ENCODE data around the gene ZNF253.
"Not testable (repeated sequence)": the region's sequence is repeated elsewhere in the genome, so short reads cannot be mapped to it uniquely, and the experiment has no call there.

The ZNF253 gene

GRCh38 chr19:19892055-19892941 lies 26.6 kb downstream of the ZNF253 start:
- in situ Hi-C loops (cut with MboI; ENCODE audit: low sequenced_read_pairs), result not testable (repeated sequence)

DNA sequence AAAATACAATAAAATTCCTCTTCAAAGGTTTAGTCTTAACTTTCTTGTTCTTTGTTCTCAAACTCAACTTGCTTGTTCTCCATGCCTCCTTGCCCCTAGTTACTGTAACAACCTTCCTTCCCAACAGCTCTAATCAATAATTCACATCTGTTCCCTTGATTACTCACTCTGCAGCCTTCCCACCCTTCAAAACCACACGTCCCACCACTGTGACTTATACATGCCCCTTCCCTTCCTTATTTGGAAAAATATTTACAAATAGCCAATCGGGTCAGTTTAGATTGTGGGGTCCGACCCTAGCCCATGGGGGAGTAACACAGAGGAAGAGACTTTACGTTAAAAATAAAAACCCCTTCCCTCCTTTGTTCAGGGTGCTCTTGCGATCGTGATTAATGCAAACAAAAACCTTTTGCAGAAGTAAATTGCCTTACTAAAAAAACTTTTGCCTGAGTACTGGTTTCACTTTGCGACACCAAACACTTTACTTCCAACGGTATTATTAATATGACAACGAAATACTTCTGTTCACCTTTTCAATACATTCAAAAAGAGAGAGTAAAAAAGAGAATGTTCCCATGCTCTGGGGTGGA lies 34.6 kb downstream of the ZNF253 start:
- in situ Hi-C loops (cut with MboI; ENCODE audit: low sequenced_read_pairs), result no loop called here

GRCh38 chr19:19900729-19901444 lies 35.2 kb downstream of the ZNF253 start, which contains the start of gene ZNF93:
ZNF93 (plus strand) TSS chr19:19900946; CDS start chr19:19901089, 143 bp downstream.
- in situ Hi-C loops (cut with MboI; ENCODE audit: low sequenced_read_pairs), result no loop called here

- in situ Hi-C loops (cut with MboI; ENCODE audit: low sequenced_read_pairs), result not testable (repeated sequence)
Observed at GRCh38 chr19:19907551-19907950, 41.9 kb downstream of the ZNF253 start.

DNA sequence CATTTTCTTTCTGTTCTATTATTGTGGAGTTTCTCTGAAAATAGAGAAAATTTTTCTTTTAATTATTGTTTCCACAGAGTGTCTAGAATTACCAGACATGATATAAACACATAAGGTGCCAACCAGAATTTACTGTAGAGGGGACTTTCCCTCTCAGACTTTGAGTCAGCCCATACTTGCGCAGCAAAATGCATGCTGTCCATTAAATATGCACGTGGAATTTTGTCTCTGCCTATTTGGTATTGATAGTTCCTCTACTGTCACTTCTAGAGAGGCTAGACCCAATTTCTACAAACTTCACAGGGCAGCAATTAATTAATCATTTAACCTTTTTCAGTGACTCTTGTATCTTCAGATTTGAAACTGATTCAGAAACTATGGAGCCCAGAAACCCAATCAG lies 44.0 kb downstream of the ZNF253 start:
- in situ Hi-C loops (cut with MboI; ENCODE audit: low sequenced_read_pairs), result no loop called here

DNA sequence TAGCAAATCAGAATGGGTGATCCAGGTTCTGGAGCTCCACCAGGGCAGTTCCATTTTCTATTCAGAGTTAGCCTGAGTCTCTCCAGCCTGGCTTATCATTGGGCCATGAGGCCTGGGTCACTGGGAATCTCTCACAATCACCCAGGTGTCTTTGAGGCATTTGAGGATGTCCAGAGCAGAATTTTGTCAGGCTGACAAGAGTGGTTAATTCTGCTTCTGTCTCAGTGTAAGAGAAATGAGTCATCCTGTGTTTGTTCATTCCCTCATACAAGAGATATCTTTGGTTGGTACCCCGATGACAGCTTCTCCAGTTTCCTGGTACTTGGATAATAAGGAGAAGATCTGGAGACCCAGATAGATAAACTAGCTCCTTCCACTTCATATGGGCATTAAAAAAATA lies 45.5 kb downstream of the ZNF253 start:
- in situ Hi-C loops (cut with MboI; ENCODE audit: low sequenced_read_pairs), result no loop called here

- in situ Hi-C loops (cut with MboI; ENCODE audit: low sequenced_read_pairs), result no loop called here
Observed at GRCh38 chr19:19914596-19914995, 48.9 kb downstream of the ZNF253 start.

DNA sequence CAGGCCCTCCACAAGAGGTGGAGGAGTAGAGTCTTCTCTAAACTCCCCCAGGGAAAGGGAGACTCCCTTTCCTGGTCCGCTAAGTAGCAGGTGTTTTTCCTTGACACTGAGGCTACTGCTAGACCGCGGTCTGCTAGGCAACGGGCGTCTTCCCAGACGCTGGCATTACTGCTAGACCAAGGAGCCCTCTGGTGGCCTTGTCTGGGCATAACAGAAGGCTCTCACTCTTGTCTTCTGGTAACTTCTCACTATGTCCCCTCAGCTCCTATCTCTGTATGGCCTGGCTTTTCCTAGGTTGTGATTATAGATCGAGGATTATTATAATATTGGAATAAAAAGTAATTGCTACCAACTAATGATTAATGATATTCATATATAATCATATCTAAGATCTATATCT lies 64.7 kb downstream of the ZNF253 start:
- in situ Hi-C loops (cut with MboI; ENCODE audit: low sequenced_read_pairs), result not testable (repeated sequence)

GRCh38 chr19:19933432-19934314 lies 68.0 kb downstream of the ZNF253 start:
- in situ Hi-C loops (cut with MboI; ENCODE audit: low sequenced_read_pairs), result not testable (repeated sequence)

DNA sequence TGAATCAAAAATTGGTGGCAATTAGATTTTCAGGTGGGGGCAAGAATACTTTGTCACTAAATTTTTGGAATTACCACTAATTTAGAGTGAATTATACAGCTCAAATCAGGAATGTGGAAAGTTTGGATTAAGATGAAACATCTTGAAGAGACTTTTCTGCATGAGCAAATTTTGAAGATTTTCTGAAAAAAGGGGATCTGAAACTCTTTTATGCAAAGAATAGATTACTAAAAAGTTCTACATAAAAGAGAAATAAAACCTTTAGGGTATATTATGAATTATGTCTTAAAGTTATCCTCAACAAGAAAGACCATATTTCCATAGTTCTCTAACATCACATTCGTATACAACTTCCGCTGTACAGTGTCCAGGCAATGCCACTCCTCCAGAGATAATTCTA lies 71.7 kb downstream of the ZNF253 start:
- in situ Hi-C loops (cut with MboI; ENCODE audit: low sequenced_read_pairs), result no loop called here

DNA sequence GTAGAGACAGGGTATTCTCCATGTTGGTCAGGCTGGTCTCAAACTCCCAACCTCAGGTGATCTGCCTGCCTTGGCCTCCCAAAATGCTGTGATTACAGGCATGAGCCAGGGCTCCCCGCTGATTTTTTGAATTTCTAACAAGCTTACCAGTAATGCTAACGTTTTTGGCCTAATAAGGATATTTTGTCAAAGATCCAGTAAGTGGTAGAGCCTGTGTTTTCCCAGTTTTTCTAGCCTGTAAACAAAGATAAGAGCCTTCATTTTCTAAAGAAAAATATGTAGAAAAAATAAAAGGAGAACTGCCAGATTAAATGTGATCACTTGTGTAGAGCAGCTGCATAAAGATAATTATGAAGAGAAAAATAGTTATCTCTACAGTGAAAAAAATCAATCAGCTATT lies 72.8 kb downstream of the ZNF253 start:
- in situ Hi-C loops (cut with MboI; ENCODE audit: low sequenced_read_pairs), result no loop called here

GRCh38 chr19:19943848-19944582 lies 78.3 kb downstream of the ZNF253 start:
- in situ Hi-C loops (cut with MboI; ENCODE audit: low sequenced_read_pairs), result no loop called here

Measured in hTERT RPE-1 (cell line).